PC-3 (cell line): ENCODE data around the gene METAP2. TPM values are rescaled to one million over a fixed set of nuclear protein-coding genes. Genes with fewer than 3 reads are reported as not detected.

Experiments used
- ATAC-seq: fragments of 200-7000 bp; cut with Tn5 transposase; 2 replicates; pipeline ENCODE4 v1.9.1; 2020; ENCODE audit warnings: mild to moderate bottlenecking, moderate library complexity
- Bru-seq: library from RNA; stranded (reverse); fragments of 400-500 nt; gene quantifications from one replicate; lab custom pipeline; 2021; lab: Mats Ljungman, UMichigan
- BruChase-seq, 2 experiments: library from RNA; stranded (reverse); fragments of 400-500 nt; gene quantifications; one replicate each; lab custom pipeline; 2021; lab: Mats Ljungman, UMichigan
- BruUV-seq: library from RNA; stranded (reverse); fragments of 400-500 nt; replicated peaks from 2 replicates; lab custom pipeline; 2021; lab: Mats Ljungman, UMichigan
- CTCF ChIA-PET: fragments of 300-600 bp; sonication (Branson Sonifier 250); formaldehyde crosslinking; loops from one replicate; lab custom pipeline; 2022; ENCODE audit warnings: antibody characterized with exemption; lab: Charles Lee
- POLR2A ChIA-PET: fragments of 300-600 bp; sonication (Branson Sonifier 250); formaldehyde crosslinking; loops from one replicate; lab custom pipeline; 2022; ENCODE audit warnings: antibody characterized with exemption; ENCODE audit not compliant: unreplicated experiment; lab: Charles Lee
- DNase-seq: peaks from one replicate; pipeline ENCODE4 v3.0.0-alpha.2; 2015
- H2AFZ ChIP-seq: fragments of 300-600 bp; sonication (generic); 2 replicates; pipeline ENCODE4 v1.6.0; 2016; ENCODE audit warnings: antibody characterized with exemption, low read length
- H3F3A ChIP-seq: fragments of 300-600 bp; sonication (generic); one replicate; pipeline ENCODE4 v1.6.0; 2017; ENCODE audit warnings: antibody characterized with exemption, low read length, control low read depth, mild to moderate bottlenecking; ENCODE audit not compliant: unreplicated experiment
- H3K27ac ChIP-seq: fragments of 300-600 bp; sonication (generic); 2 replicates; pipeline ENCODE4 v1.5.1; 2016; ENCODE audit warnings: mild to moderate bottlenecking, low read length
- H3K27me3 ChIP-seq: fragments of 300-600 bp; sonication (generic); 2 replicates; pipeline ENCODE4 v1.6.1; 2016; ENCODE audit warnings: low read length, mixed read lengths
- H3K36me3 ChIP-seq: fragments of 300-600 bp; sonication (generic); 2 replicates; pipeline ENCODE4 v1.6.1; 2016; ENCODE audit warnings: low read depth, mixed run types, low read length, mixed read lengths
- H3K4me1 ChIP-seq: fragments of 300-600 bp; sonication (generic); 2 replicates; pipeline ENCODE4 v1.5.1; 2016; ENCODE audit warnings: low read length; ENCODE audit not compliant: insufficient read depth
- H3K4me2 ChIP-seq: fragments of 300-600 bp; sonication (generic); 2 replicates; pipeline ENCODE4 v1.6.0; 2016; ENCODE audit warnings: low read length
- H3K4me3 ChIP-seq: fragments of 300-600 bp; sonication (generic); 2 replicates; pipeline ENCODE4 v1.5.1; 2016; ENCODE audit warnings: mild to moderate bottlenecking, low read length, mixed read lengths
- H3K79me2 ChIP-seq: fragments of 300-600 bp; sonication (generic); 2 replicates; pipeline ENCODE4 v1.6.1; 2017; ENCODE audit warnings: low read length, mixed read lengths
- H3K9ac ChIP-seq: fragments of 300-600 bp; sonication (generic); 2 replicates; pipeline ENCODE4 v1.6.0; 2016; ENCODE audit warnings: mild to moderate bottlenecking, low read length
- H3K9me2 ChIP-seq: fragments of 300-600 bp; sonication (generic); replicated peaks from 2 replicates; pipeline ENCODE4 v1.6.1; 2016; ENCODE audit warnings: mixed run types, low read length, mixed read lengths
- H3K9me3 ChIP-seq: fragments of 300-600 bp; sonication (generic); 2 replicates; pipeline ENCODE4 v1.6.1; 2016; ENCODE audit warnings: low read length, mixed read lengths
- H4K20me1 ChIP-seq: fragments of 300-600 bp; sonication (generic); 2 replicates; pipeline ENCODE4 v1.6.1; 2016; ENCODE audit warnings: low read length, mixed read lengths
- CTCF ChIP-seq: fragments of 300-600 bp; sonication (generic); conservative IDR thresholded peaks from 2 replicates; pipeline ENCODE4 v1.5.1; 2017; ENCODE audit warnings: antibody characterized with exemption, low read depth, mild to moderate bottlenecking, low read length
- EZH2 ChIP-seq: fragments of 300-600 bp; sonication (generic); IDR thresholded peaks from one replicate; pipeline ENCODE4 v1.6.1; 2017; ENCODE audit warnings: antibody characterized with exemption, mild to moderate bottlenecking, low read length; ENCODE audit not compliant: unreplicated experiment
- EZH2phosphoT487 ChIP-seq: fragments of 300-600 bp; sonication (generic); IDR thresholded peaks from 2 replicates; pipeline ENCODE4 v1.6.1; 2018; ENCODE audit warnings: mild to moderate bottlenecking, antibody characterized with exemption, low read length, borderline replicate concordance
- intact Hi-C: fragments of 100-400 bp; cut with micrococcal nuclease; formaldehyde crosslinking; loops from 2 replicates; pipeline ENCODE4 v1.9.0; 2023
- long read RNA-seq: library from polyadenylated mRNA; unstranded; transcript quantifications from one replicate; pipeline ENCODE4 v2.0.0, GENCODE V29; 2021; ENCODE audit not compliant: unreplicated experiment
- total RNA-seq: library from RNA; depleted of rRNA; stranded (reverse); fragments of >200 nt; gene quantifications from 2 replicates; pipeline ENCODE4 v1.2.3, GENCODE V29; 2014; rRNA removed

Gene METAP2
- 79.2 and 85.5 TPM in 2 replicates for total RNA-seq
- percentile 93 among the genes with signal in this experiment for Bru-seq, nascent RNA
- percentile 89 among the genes with signal in this experiment for BruChase-seq, experiment 1, labeled RNA remaining after a 6-hour chase
- BruChase-seq, experiment 2, labeled RNA remaining after a 2-hour chase, result percentile 87 among the genes with signal in this experiment
- long read RNA-seq, transcript METAP2-206 (2 exons, 388 nt), result minor isoform, 12 of 130 reads
- long read RNA-seq, transcript METAP2-202 (11 exons, 3,601 nt), result major isoform, 81 of 130 reads
- long read RNA-seq, transcript METAP2-210 (11 exons, 1,874 nt), result minor isoform, 7 of 130 reads
- long read RNA-seq, partial matches to known transcripts, result 27 of 130 reads
- long read RNA-seq, other reads (novel, unspliced or antisense), result 3 of 130 reads

- peak; percentile 96 for DNase-seq
These were observed at the start of gene METAP2 for GRCh38 chr12:95473884-95474659. TSS of gene METAP2 (plus strand) at chr12:95474152. CDS start at chr12:95474180, 28 bp downstream.

GRCh38 chr12:95424271-95424994, 49.5 kb upstream of the METAP2 start:
- H3K4me2 ChIP-seq, result no peak overlapping the region
- CTCF ChIA-PET, result no interaction called here
- no TSS peak for BruUV-seq

More at GRCh38 chr12:95473884-95474659, at the start of gene METAP2:
- peaks cover 52% of the 10 kb centered on the region for H3K79me2 ChIP-seq
- peak within 1 kb of the TSS; percentile 95 for H2AFZ ChIP-seq
- ATAC-seq, result peak; percentile 96
- BruUV-seq, result TSS peak; percentile 71
- TF ChIP-seq CTCF (no peak), EZH2 (no peak), EZH2phosphoT487 (no peak)
- H3K9ac ChIP-seq, result peak within 1 kb of the TSS; percentile 98
- intact Hi-C loops, result loop anchor here (2.0 to 5.0 kb wide), 3 partner anchors 61 to 472 kb away; partner anchors contain the start of gene NDUFA12
- H3K4me3 ChIP-seq, result peak within 1 kb of the TSS; percentile 91
- H3K9me2 ChIP-seq, result no peaks in the 10 kb centered on the region
- peaks cover 22% of the 10 kb centered on the region for H3K4me1 ChIP-seq
- H4K20me1 ChIP-seq, result peaks cover 27% of the 10 kb centered on the region
- no peaks in the 10 kb centered on the region for H3F3A ChIP-seq
- ChIA-PET POLR2A (interaction anchor here (0.5 to 1.0 kb wide), 11 partner anchors 49 to 290 kb away, joined by 3 to 29 read pairs (median 4); no protein-coding TSS in a partner anchor), CTCF (interaction anchor here (1.4 kb wide), 1 partner anchor 61 kb away, joined by 7 read pairs; no protein-coding TSS in a partner anchor)
- peak within 1 kb of the TSS; percentile 86 for H3K4me2 ChIP-seq
- H3K9me3 ChIP-seq, result no peaks in the 10 kb centered on the region
- no peaks in the 10 kb centered on the region for H3K27me3 ChIP-seq
- H3K27ac ChIP-seq, result peak within 1 kb of the TSS; percentile 83
- H3K36me3 ChIP-seq, result peaks cover 30% of the 10 kb centered on the region

More at GRCh38 chr12:95424271-95424994, 49.5 kb upstream of the METAP2 start:
- Histone ChIP-seq H3K79me2 (no peaks in the 10 kb centered on the region), H3K36me3 (no peaks in the 10 kb centered on the region), H4K20me1 (no peaks in the 10 kb centered on the region), H3K27me3 (no peaks in the 10 kb centered on the region), H3K27ac (no peak overlapping the region), H3K9me2 (no peaks in the 10 kb centered on the region), H3K4me1 (no peaks in the 10 kb centered on the region), H3F3A (no peaks in the 10 kb centered on the region), H2AFZ (no peak overlapping the region), H3K4me3 (no peak overlapping the region), H3K9me3 (no peaks in the 10 kb centered on the region), H3K9ac (no peak overlapping the region)
- POLR2A ChIA-PET, result interaction anchor here (0.6 to 0.7 kb wide), 2 partner anchors 49 to 51 kb away, joined by 8 to 10 read pairs; partner anchors contain the start of gene METAP2
- intact Hi-C loops, result no loop called here
- TF ChIP-seq EZH2 (no peak), CTCF (no peak), EZH2phosphoT487 (no peak)
- ATAC-seq (no peak), DNase-seq (no peak)
